MM.1S (cell line): ENCODE results near the gene ALKBH2.

ENCODE experiments used
- DNase-seq: peaks from one replicate; pipeline ENCODE4 v3.0.0-alpha.2; 2015
- H2AFZ ChIP-seq: fragments of 300-600 bp; sonication (generic); 2 replicates; pipeline ENCODE4 v1.6.0; 2016; ENCODE audit warnings: antibody characterized with exemption, low read length
- H3F3A ChIP-seq: fragments of 300-600 bp; sonication (generic); 2 replicates; pipeline ENCODE4 v1.6.1; 2016; ENCODE audit warnings: mild to moderate bottlenecking, antibody characterized with exemption, low read length, moderate library complexity, mixed read lengths; ENCODE audit not compliant: insufficient read depth
- H3K27ac ChIP-seq: fragments of 300-600 bp; sonication (generic); 2 replicates; pipeline ENCODE4 v1.5.1; 2016; ENCODE audit warnings: mild to moderate bottlenecking, low read length
- H3K27me3 ChIP-seq: fragments of 300-600 bp; sonication (generic); replicated peaks from 2 replicates; pipeline ENCODE4 v1.6.0; 2016; ENCODE audit warnings: low read length; ENCODE audit not compliant: insufficient read depth
- H3K36me3 ChIP-seq: fragments of 300-600 bp; sonication (generic); replicated peaks from 2 replicates; pipeline ENCODE4 v1.6.1; 2016; ENCODE audit warnings: mild to moderate bottlenecking, low read length, mixed read lengths; ENCODE audit not compliant: insufficient read depth
- H3K4me1 ChIP-seq: fragments of 300-600 bp; sonication (generic); 2 replicates; pipeline ENCODE4 v1.6.1; 2016; ENCODE audit warnings: low read length, mixed read lengths
- H3K4me2 ChIP-seq: fragments of 300-600 bp; sonication (generic); 2 replicates; pipeline ENCODE4 v1.6.0; 2016; ENCODE audit warnings: low read depth, low read length
- H3K4me3 ChIP-seq: fragments of 300-600 bp; sonication (generic); 2 replicates; pipeline ENCODE4 v1.5.1; 2016; ENCODE audit warnings: low read length, mixed read lengths
- H3K79me2 ChIP-seq: fragments of 300-600 bp; sonication (generic); 2 replicates; pipeline ENCODE4 v1.6.1; 2016; ENCODE audit warnings: mixed run types, low read length, mixed read lengths
- H3K9ac ChIP-seq: fragments of 300-600 bp; sonication (generic); 2 replicates; pipeline ENCODE4 v1.6.1; 2016; ENCODE audit warnings: low read length, mixed read lengths
- H3K9me2 ChIP-seq: fragments of 300-600 bp; sonication (generic); replicated peaks from 2 replicates; pipeline ENCODE4 v1.6.1; 2016; ENCODE audit warnings: mild to moderate bottlenecking, low read length, mixed read lengths; ENCODE audit not compliant: insufficient read depth
- H3K9me3 ChIP-seq: fragments of 300-600 bp; sonication (generic); replicated peaks from 2 replicates; pipeline ENCODE4 v1.6.1; 2016; ENCODE audit warnings: mild to moderate bottlenecking, low read length, mixed read lengths; ENCODE audit not compliant: insufficient read depth
- H4K20me1 ChIP-seq: fragments of 300-600 bp; sonication (generic); 2 replicates; pipeline ENCODE4 v1.6.1; 2016; ENCODE audit warnings: mild to moderate bottlenecking, low read length, moderate library complexity, mixed read lengths; ENCODE audit not compliant: insufficient read depth
- EZH2 ChIP-seq: fragments of 300-600 bp; sonication (generic); optimal IDR thresholded peaks from 2 replicates; pipeline ENCODE3; 2017; ENCODE audit warnings: low read depth, mild to moderate bottlenecking, antibody characterized with exemption, low read length, mixed read lengths
- EZH2phosphoT487 ChIP-seq: fragments of 300-600 bp; sonication (generic); IDR thresholded peaks from 2 replicates; pipeline ENCODE4 v1.6.1; 2018; ENCODE audit warnings: antibody characterized with exemption, low read length
- TF ChIP-seq, protein P1 (sequence below): fragments of 300-600 bp; sonication (generic); IDR thresholded peaks from 2 replicates; pipeline ENCODE4 v1.5.1; 2016; ENCODE audit warnings: antibody characterized with exemption, low read length, mixed read lengths

ALKBH2 gene

GRCh38 chr12:109109746-109110350 lies 16.6 kb upstream of the ALKBH2 start:
- Histone ChIP-seq H3K79me2 (peaks cover 3% of the 10 kb centered on the region; the same call in 1 of the 2 replicates), H3K4me1 (peaks cover 29% of the 10 kb centered on the region), H3K36me3 (no peaks in the 10 kb centered on the region; the same call in none of the 2 replicates), H2AFZ (no peak overlapping the region), H3K9me3 (no peaks in the 10 kb centered on the region), H4K20me1 (no peaks in the 10 kb centered on the region), H3K4me3 (no peak overlapping the region), H3K9me2 (no peaks in the 10 kb centered on the region), H3K9ac (no peak overlapping the region), H3K27me3 (no peaks in the 10 kb centered on the region), H3K27ac (peak overlapping the region; percentile 83; the same call in 1 of the 2 replicates), H3K4me2 (no peak overlapping the region), H3F3A (peaks cover 42% of the 10 kb centered on the region)
- TF ChIP-seq EZH2phosphoT487, result no peak
- no peak for TF ChIP-seq EZH2
- TF ChIP-seq, protein P1, sequence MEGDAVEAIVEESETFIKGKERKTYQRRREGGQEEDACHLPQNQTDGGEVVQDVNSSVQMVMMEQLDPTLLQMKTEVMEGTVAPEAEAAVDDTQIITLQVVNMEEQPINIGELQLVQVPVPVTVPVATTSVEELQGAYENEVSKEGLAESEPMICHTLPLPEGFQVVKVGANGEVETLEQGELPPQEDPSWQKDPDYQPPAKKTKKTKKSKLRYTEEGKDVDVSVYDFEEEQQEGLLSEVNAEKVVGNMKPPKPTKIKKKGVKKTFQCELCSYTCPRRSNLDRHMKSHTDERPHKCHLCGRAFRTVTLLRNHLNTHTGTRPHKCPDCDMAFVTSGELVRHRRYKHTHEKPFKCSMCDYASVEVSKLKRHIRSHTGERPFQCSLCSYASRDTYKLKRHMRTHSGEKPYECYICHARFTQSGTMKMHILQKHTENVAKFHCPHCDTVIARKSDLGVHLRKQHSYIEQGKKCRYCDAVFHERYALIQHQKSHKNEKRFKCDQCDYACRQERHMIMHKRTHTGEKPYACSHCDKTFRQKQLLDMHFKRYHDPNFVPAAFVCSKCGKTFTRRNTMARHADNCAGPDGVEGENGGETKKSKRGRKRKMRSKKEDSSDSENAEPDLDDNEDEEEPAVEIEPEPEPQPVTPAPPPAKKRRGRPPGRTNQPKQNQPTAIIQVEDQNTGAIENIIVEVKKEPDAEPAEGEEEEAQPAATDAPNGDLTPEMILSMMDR, result no peak
- DNase-seq, result no peak

DNA sequence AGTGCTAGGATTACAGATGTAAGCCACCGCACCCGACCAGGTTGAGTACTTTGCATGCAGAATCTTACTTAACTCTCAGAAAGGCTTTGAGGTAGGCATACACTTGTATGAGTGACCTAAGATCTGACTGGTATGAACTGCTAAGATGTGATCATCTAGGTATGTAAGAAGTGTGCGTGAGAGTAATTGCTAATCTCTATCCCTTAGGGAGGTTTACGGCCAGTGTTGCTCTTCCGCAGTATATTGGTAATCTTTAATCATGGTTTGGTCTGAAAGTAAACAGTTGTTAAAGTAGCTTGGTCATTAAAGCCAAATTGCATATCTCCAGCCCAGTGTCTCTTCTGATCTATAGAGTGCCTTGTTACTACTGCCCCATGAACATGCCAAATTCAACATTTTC lies 11.9 kb upstream of the ALKBH2 start:
- H3K79me2 ChIP-seq, result peaks cover 27% of the 10 kb centered on the region
- H3K9ac ChIP-seq, result no peak overlapping the region
- H3F3A ChIP-seq, result peaks cover 4% of the 10 kb centered on the region
- H3K9me3 ChIP-seq, result no peaks in the 10 kb centered on the region
- no peak overlapping the region for H3K27ac ChIP-seq
- peaks cover 10% of the 10 kb centered on the region for H3K36me3 ChIP-seq
- no peak for DNase-seq
- no peaks in the 10 kb centered on the region for H3K9me2 ChIP-seq
- no peak overlapping the region for H2AFZ ChIP-seq
- no peak for TF ChIP-seq EZH2
- TF ChIP-seq, protein P1, result no peak
- no peak overlapping the region for H3K4me3 ChIP-seq
- no peak overlapping the region for H3K4me2 ChIP-seq
- H3K4me1 ChIP-seq, result peaks cover 4% of the 10 kb centered on the region; the same call in 1 of the 2 replicates
- H4K20me1 ChIP-seq, result no peaks in the 10 kb centered on the region
- no peaks in the 10 kb centered on the region for H3K27me3 ChIP-seq

DNA sequence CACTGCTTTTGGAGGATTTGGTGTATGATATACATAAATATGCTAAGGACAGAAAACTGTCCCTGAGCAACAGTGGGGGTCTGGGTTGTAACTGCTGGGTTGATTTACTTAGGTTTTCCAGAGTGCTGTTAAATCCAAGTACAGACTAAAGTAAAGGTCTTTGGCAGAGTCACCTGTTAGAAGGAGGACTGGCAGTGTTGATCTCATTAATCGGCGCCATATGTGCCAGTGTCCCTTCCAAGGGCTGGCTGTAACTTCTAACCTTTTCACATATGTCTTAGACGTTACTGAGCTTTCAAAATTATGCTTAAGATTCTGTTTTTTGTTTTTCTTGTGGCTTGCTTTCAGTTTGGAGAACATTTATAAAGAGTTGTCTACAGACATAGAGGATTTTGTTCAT lies 9.2 kb upstream of the ALKBH2 start:
- Histone ChIP-seq H3K27ac (no peak overlapping the region), H3K9me3 (no peaks in the 10 kb centered on the region), H3F3A (peaks cover 11% of the 10 kb centered on the region), H3K27me3 (no peaks in the 10 kb centered on the region), H3K4me1 (peaks cover 17% of the 10 kb centered on the region), H4K20me1 (no peaks in the 10 kb centered on the region), H3K9me2 (no peaks in the 10 kb centered on the region), H3K36me3 (peaks cover 15% of the 10 kb centered on the region), H3K4me2 (no peak overlapping the region), H3K79me2 (peaks cover 45% of the 10 kb centered on the region), H3K9ac (no peak overlapping the region), H2AFZ (no peak overlapping the region), H3K4me3 (no peak overlapping the region)
- DNase-seq, result no peak
- TF ChIP-seq EZH2 (no peak), EZH2phosphoT487 (no peak)
- TF ChIP-seq, protein P1, result no peak
